ENCODE results near the gene CHMP4B.

Gene CHMP4B

GRCh38 chr20:33822423-33822822, 11.3 kb downstream of the CHMP4B start:
- DNase-seq, result no peak

GRCh38 chr20:33822991-33823390, 11.8 kb downstream of the CHMP4B start:
- no peak for DNase-seq

- no peak for DNase-seq
Measured at GRCh38 chr20:33824852-33825251, 13.7 kb downstream of the CHMP4B start.

- no peak for DNase-seq
Measured at GRCh38 chr20:33825340-33826269, 14.5 kb downstream of the CHMP4B start.

- DNase-seq, result no peak
Measured at GRCh38 chr20:33826270-33826897, 15.2 kb downstream of the CHMP4B start.

- DNase-seq, result no peak
Measured at GRCh38 chr20:33827109-33827508, 16.0 kb downstream of the CHMP4B start.

- no peak for DNase-seq
Measured at GRCh38 chr20:33827634-33828325, 16.6 kb downstream of the CHMP4B start.

- no peak for DNase-seq
Measured at GRCh38 chr20:33828326-33828844, 17.2 kb downstream of the CHMP4B start.

GRCh38 chr20:33828967-33829560, 17.9 kb downstream of the CHMP4B start:
- DNase-seq, result no peak

GRCh38 chr20:33829636-33830035, 18.5 kb downstream of the CHMP4B start:
- no peak for DNase-seq

GRCh38 chr20:33830371-33830770, 19.2 kb downstream of the CHMP4B start:
- DNase-seq, result no peak

- DNase-seq, result peak; percentile 60
Measured at GRCh38 chr20:33832103-33832804, 21.1 kb downstream of the CHMP4B start.

- no peak for DNase-seq
Measured at GRCh38 chr20:33833333-33833732, 22.2 kb downstream of the CHMP4B start.

GRCh38 chr20:33835615-33836172, 24.5 kb downstream of the CHMP4B start:
- DNase-seq, result no peak

GRCh38 chr20:33836277-33836676, 25.1 kb downstream of the CHMP4B start:
- no peak for DNase-seq

GRCh38 chr20:33837096-33837830, 26.1 kb downstream of the CHMP4B start:
- DNase-seq, result no peak

GRCh38 chr20:33838035-33838864, 27.1 kb downstream of the CHMP4B start:
- no peak for DNase-seq

- no peak for DNase-seq
Measured at GRCh38 chr20:33839591-33839990, 28.4 kb downstream of the CHMP4B start.

- DNase-seq, result no peak
Measured at GRCh38 chr20:33840160-33840559, 29.0 kb downstream of the CHMP4B start.

GRCh38 chr20:33840759-33841435, 29.7 kb downstream of the CHMP4B start:
- no peak for DNase-seq
